SK-N-SH treated with all-trans-retinoic acid at 6 μM for 48 hours (cell line): ENCODE measurements around the gene KRT36.

ENCODE experiments used
- ATAC-seq: fragments of 200-7000 bp; cut with Tn5 transposase; 3 replicates; pipeline ENCODE4 v1.9.1; 2020; ENCODE audit warnings: mild to moderate bottlenecking, moderate library complexity
- TOX ChIP-seq: fragments of 250-450 bp; sonication (Bioruptor Pico); IDR thresholded peaks from 2 replicates; pipeline ENCODE4 v1.8.0; 2021; ENCODE audit warnings: mild to moderate bottlenecking, moderate library complexity, borderline replicate concordance
- ZFP30 ChIP-seq: fragments of 450-650 bp; formaldehyde crosslinking; IDR thresholded peaks from 2 replicates; pipeline ENCODE4 v1.5.0; 2022; ENCODE audit warnings: mild to moderate bottlenecking, moderate library complexity

The KRT36 gene

GRCh38 chr17:41437254-41437653 lies 52.5 kb downstream of the KRT36 start:
- no peak for ATAC-seq
- TF ChIP-seq ZFP30 (CRISPR knock-in tag) (no peak), TOX (CRISPR knock-in tag) (no peak)
